Activated CD8-positive, alpha-beta memory T cell treated with anti-CD3 and anti-CD28 coated beads, Interleukin-2, amount 10 ng/mL, durations not matched to agents 7 days and 5 days (primary cell): ENCODE data around the gene FAM174C. TPM values are rescaled to one million over a fixed set of nuclear protein-coding genes. Genes with fewer than 3 reads are reported as not detected.
"Not testable (repeated sequence)": the region's sequence is repeated elsewhere in the genome, so short reads cannot be mapped to it uniquely, and the experiment has no call there.

ENCODE experiments used
- ATAC-seq: fragments of 150-1000 bp; cut with Tn5 transposase; one replicate; pipeline ENCODE4 v1.10.0; 2021; ENCODE audit warnings: moderate library complexity
- CTCF ChIA-PET: fragments of 350-600 bp; sonication (Branson Sonifier 250); formaldehyde crosslinking; loops from one replicate; lab custom pipeline; 2021; ENCODE audit warnings: antibody characterized with exemption; lab: Charles Lee
- DNase-seq: peaks from one replicate; pipeline ENCODE4 v3.0.0-alpha.2; 2020
- H3K27ac Mint-ChIP-seq: one replicate; pipeline ENCODE4 v1.8.0; 2021; ENCODE audit warnings: mild to moderate bottlenecking, mixed read lengths
- H3K27me3 Mint-ChIP-seq: one replicate; pipeline ENCODE4 v1.8.0; 2021; ENCODE audit warnings: mixed read lengths
- H3K36me3 Mint-ChIP-seq: one replicate; pipeline ENCODE4 v1.8.0; 2021; ENCODE audit warnings: mild to moderate bottlenecking, mixed read lengths
- H3K4me1 Mint-ChIP-seq: one replicate; pipeline ENCODE4 v1.8.0; 2021; ENCODE audit warnings: mixed read lengths
- H3K4me3 Mint-ChIP-seq: one replicate; pipeline ENCODE4 v1.8.0; 2021; ENCODE audit warnings: mild to moderate bottlenecking, moderate library complexity, mixed read lengths
- H3K9me3 Mint-ChIP-seq: one replicate; pipeline ENCODE4 v1.8.0; 2022; ENCODE audit warnings: low read depth, mixed read lengths
- total RNA-seq, 2 experiments: library from RNA; stranded (reverse); gene quantifications; one replicate each; pipeline ENCODE4 v1.2.3, GENCODE V29; 2021

FAM174C gene
- total RNA-seq, 2 experiments from 2014 or later = 54.7 to 60.3 TPM

- ATAC-seq = peak; percentile 66
- no peak overlapping the region for H3K27ac Mint-ChIP-seq
Observed at GRCh38 chr19:1295169-1296012, 20.1 kb downstream of the FAM174C start.

GRCh38 chr19:1296078-1296477, 20.7 kb downstream of the FAM174C start:
- Mint-ChIP-seq H3K27me3 (peaks cover 7% of the 10 kb centered on the region), H3K4me3 (no peak overlapping the region), H3K4me1 (no peaks in the 10 kb centered on the region), H3K36me3 (no peaks in the 10 kb centered on the region), H3K9me3 (no peaks in the 10 kb centered on the region), H3K27ac (no peak overlapping the region)
- DNase-seq (no peak), ATAC-seq (no peak)
- CTCF ChIA-PET = no interaction called here

More at GRCh38 chr19:1295169-1296012, 20.1 kb downstream of the FAM174C start:
- Mint-ChIP-seq H3K36me3 (no peaks in the 10 kb centered on the region), H3K4me3 (no peak overlapping the region), H3K27me3 (peaks cover 7% of the 10 kb centered on the region), H3K4me1 (no peaks in the 10 kb centered on the region), H3K9me3 (no peaks in the 10 kb centered on the region)
- CTCF ChIA-PET = no interaction called here
- DNase-seq = no peak

- no peak for DNase-seq
- no peak overlapping the region for H3K27ac Mint-ChIP-seq
- CTCF ChIA-PET = no interaction called here
- H3K9me3 Mint-ChIP-seq = no peaks in the 10 kb centered on the region
- no peaks in the 10 kb centered on the region for H3K4me1 Mint-ChIP-seq
- no peak for ATAC-seq
- no peaks in the 10 kb centered on the region for H3K36me3 Mint-ChIP-seq
- no peak overlapping the region for H3K4me3 Mint-ChIP-seq
- peaks cover 7% of the 10 kb centered on the region for H3K27me3 Mint-ChIP-seq
Observed at GRCh38 chr19:1296575-1297271, 21.4 kb downstream of the FAM174C start.

- Mint-ChIP-seq H3K4me1 (no peaks in the 10 kb centered on the region), H3K9me3 (no peaks in the 10 kb centered on the region), H3K4me3 (no peak overlapping the region), H3K27me3 (peaks cover 4% of the 10 kb centered on the region), H3K36me3 (no peaks in the 10 kb centered on the region), H3K27ac (no peak overlapping the region)
- DNase-seq (no peak), ATAC-seq (no peak)
- CTCF ChIA-PET = no interaction called here
Observed at GRCh38 chr19:1298235-1298634, 22.9 kb downstream of the FAM174C start.

GRCh38 chr19:1299801-1300200, 24.5 kb downstream of the FAM174C start:
- H3K4me3 Mint-ChIP-seq = no peak overlapping the region
- H3K36me3 Mint-ChIP-seq = no peaks in the 10 kb centered on the region
- no peaks in the 10 kb centered on the region for H3K9me3 Mint-ChIP-seq
- H3K27ac Mint-ChIP-seq = no peak overlapping the region
- ATAC-seq (no peak), DNase-seq (no peak)
- peaks cover under 1% of the 10 kb centered on the region for H3K27me3 Mint-ChIP-seq
- no peaks in the 10 kb centered on the region for H3K4me1 Mint-ChIP-seq
- CTCF ChIA-PET = no interaction called here

- DNase-seq (no peak), ATAC-seq (no peak)
- H3K36me3 Mint-ChIP-seq = no peaks in the 10 kb centered on the region
- CTCF ChIA-PET = no interaction called here
- no peak overlapping the region for H3K4me3 Mint-ChIP-seq
- no peak overlapping the region for H3K27ac Mint-ChIP-seq
- H3K4me1 Mint-ChIP-seq = no peaks in the 10 kb centered on the region
- no peaks in the 10 kb centered on the region for H3K27me3 Mint-ChIP-seq
- no peaks in the 10 kb centered on the region for H3K9me3 Mint-ChIP-seq
Observed at GRCh38 chr19:1300744-1301490, 25.6 kb downstream of the FAM174C start.

- no peaks in the 10 kb centered on the region for H3K36me3 Mint-ChIP-seq
- no peaks in the 10 kb centered on the region for H3K4me1 Mint-ChIP-seq
- H3K27ac Mint-ChIP-seq = no peak overlapping the region
- DNase-seq (no peak), ATAC-seq (no peak)
- H3K27me3 Mint-ChIP-seq = no peaks in the 10 kb centered on the region
- H3K9me3 Mint-ChIP-seq = no peaks in the 10 kb centered on the region
- H3K4me3 Mint-ChIP-seq = no peak overlapping the region
- CTCF ChIA-PET = interaction anchor here (1.1 kb wide), 1 partner anchor 152 kb away, joined by 5 read pairs; no protein-coding TSS in a partner anchor
Observed at GRCh38 chr19:1302533-1303239, 27.4 kb downstream of the FAM174C start.

GRCh38 chr19:1304197-1304924, 29.0 kb downstream of the FAM174C start:
- H3K27ac Mint-ChIP-seq = no peak overlapping the region
- H3K4me1 Mint-ChIP-seq = no peaks in the 10 kb centered on the region
- H3K4me3 Mint-ChIP-seq = no peak overlapping the region
- no peaks in the 10 kb centered on the region for H3K27me3 Mint-ChIP-seq
- CTCF ChIA-PET = no interaction called here
- no peaks in the 10 kb centered on the region for H3K36me3 Mint-ChIP-seq
- peak; percentile 9 for ATAC-seq
- H3K9me3 Mint-ChIP-seq = no peaks in the 10 kb centered on the region
- DNase-seq = no peak

GRCh38 chr19:1305354-1305753, 30.0 kb downstream of the FAM174C start:
- H3K4me1 Mint-ChIP-seq, CTCF ChIA-PET, H3K27me3 Mint-ChIP-seq, H3K4me3 Mint-ChIP-seq, ATAC-seq, H3K27ac Mint-ChIP-seq, H3K9me3 Mint-ChIP-seq, H3K36me3 Mint-ChIP-seq, DNase-seq: not testable (repeated sequence)

- no peaks in the 10 kb centered on the region for H3K9me3 Mint-ChIP-seq
- DNase-seq = no peak
Observed at GRCh38 chr19:1307320-1307719, 32.0 kb downstream of the FAM174C start.

GRCh38 chr19:1307755-1308303, 32.5 kb downstream of the FAM174C start:
- H3K36me3 Mint-ChIP-seq = no peaks in the 10 kb centered on the region
- no peaks in the 10 kb centered on the region for H3K27me3 Mint-ChIP-seq
- no peak overlapping the region for H3K27ac Mint-ChIP-seq
- no peak overlapping the region for H3K4me3 Mint-ChIP-seq
- CTCF ChIA-PET = interaction anchor here (2.1 kb wide), 1 partner anchor 9 kb away, joined by 6 read pairs; no protein-coding TSS in a partner anchor
- ATAC-seq (no peak), DNase-seq (no peak)
- H3K4me1 Mint-ChIP-seq = no peaks in the 10 kb centered on the region
- no peaks in the 10 kb centered on the region for H3K9me3 Mint-ChIP-seq

More at GRCh38 chr19:1307320-1307719, 32.0 kb downstream of the FAM174C start:
- Mint-ChIP-seq H3K27me3 (no peaks in the 10 kb centered on the region), H3K36me3 (no peaks in the 10 kb centered on the region), H3K27ac (no peak overlapping the region), H3K4me1 (no peaks in the 10 kb centered on the region), H3K4me3 (no peak overlapping the region)
- no peak for ATAC-seq
- CTCF ChIA-PET = interaction anchor here (2.1 kb wide), 1 partner anchor 9 kb away, joined by 6 read pairs; no protein-coding TSS in a partner anchor

GRCh38 chr19:1308718-1309117, 33.4 kb downstream of the FAM174C start:
- Mint-ChIP-seq H3K4me3 (no peak overlapping the region), H3K27ac (no peak overlapping the region)

More at GRCh38 chr19:1308718-1309117, 33.4 kb downstream of the FAM174C start:
- no peaks in the 10 kb centered on the region for H3K9me3 Mint-ChIP-seq
- no peaks in the 10 kb centered on the region for H3K36me3 Mint-ChIP-seq
- no peaks in the 10 kb centered on the region for H3K4me1 Mint-ChIP-seq
- no peaks in the 10 kb centered on the region for H3K27me3 Mint-ChIP-seq
- ATAC-seq = no peak
- DNase-seq = no peak
- CTCF ChIA-PET = interaction anchor here (2.1 kb wide), 1 partner anchor 8 kb away, joined by 6 read pairs; no protein-coding TSS in a partner anchor
